NCI-H2029 treated with DMSO at 0.1 percent for 48 hours (cell line): ENCODE data around the gene SERPINI1.

ENCODE experiments used
- DNase-seq: peaks from one replicate; lab custom pipeline; 2025; lab: John Stamatoyannopoulos, UW

SERPINI1 gene

GRCh38 chr3:167735233-167736138 is at the start of gene SERPINI1:
SERPINI1 (plus strand) TSS chr3:167735721; CDS start chr3:167789129, 53,408 bp downstream.
- DNase-seq = peak; percentile 92

DNA sequence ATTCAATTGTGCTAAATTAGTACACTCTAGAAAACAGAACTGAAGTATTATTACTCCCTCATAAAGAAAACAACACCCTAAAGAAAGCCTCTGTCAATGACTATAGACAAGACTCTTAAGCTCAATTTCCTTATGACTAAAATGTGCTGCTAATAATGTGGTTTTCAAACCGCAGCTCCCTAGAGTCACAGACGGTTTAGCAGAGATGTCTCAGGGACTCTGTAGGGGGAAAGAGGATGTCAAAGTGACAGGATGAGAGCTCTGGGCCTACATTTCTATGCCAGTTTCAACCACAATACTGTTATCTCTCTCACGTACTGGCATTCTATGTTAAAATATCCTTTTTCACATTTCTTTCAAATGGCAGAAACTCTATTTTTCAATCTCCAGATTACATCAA is 44.2 kb upstream of the SERPINI1 start:
- no peak for DNase-seq

DNA sequence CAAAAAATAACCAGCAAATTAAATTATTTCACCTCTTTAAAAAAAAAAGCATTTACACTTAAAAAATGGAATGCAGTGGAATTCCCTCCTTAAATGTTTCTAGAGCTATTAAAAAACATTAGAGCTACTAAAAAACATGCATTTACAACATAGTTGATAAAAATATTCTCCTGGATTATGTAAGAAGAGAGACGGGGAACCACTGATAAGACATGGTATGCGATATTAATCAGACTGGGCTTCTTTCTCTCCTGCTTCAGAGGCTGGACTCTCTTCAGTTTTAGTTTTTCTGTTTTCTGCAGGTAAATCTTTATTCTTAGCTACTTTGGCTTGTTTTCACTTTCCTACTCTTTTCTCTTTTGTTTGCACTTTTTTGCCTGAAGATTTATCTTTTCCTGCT is 41.4 kb upstream of the SERPINI1 start:
- no peak for DNase-seq

GRCh38 chr3:167700046-167700445 is 35.5 kb upstream of the SERPINI1 start:
- no peak for DNase-seq

DNA sequence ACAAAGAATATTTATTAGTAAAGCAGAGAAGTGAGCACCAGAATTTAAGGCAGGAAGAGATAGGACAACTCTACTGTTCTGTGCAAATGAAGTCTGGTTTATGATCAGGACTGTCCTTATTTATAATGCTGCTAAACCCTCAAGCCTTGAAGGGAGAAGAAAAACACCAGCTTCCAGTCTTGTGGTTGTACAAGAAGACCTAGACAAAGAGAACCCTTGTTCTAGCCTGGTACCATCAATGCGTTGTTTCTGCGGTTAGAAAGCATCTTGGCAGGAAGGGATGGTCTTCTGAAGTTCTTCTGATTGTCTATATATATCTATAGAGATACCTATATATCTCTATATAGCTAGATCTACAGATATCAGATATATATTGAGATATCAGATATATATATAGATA is 34.6 kb upstream of the SERPINI1 start:
- no peak for DNase-seq

- DNase-seq = no peak
Measured at GRCh38 chr3:167705840-167706239, 29.7 kb upstream of the SERPINI1 start.

DNA sequence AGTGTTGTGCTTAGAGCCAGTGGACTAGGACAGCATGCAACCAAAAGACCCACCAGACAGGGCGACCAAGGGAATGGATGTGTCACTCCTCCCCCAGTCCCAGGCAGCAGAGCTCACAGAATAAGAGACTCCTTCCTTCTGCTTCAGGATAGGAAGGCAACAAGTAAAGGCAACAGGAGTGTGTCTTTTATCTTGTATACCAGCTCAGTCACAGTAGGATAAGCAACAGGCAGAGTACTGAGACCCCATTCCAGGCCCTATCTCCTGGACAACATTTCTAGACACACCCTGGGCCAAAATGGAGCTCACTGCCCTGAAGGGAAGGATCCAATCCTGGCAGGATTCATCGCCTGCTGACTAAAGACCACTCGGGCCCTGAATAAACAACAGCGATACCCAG is 25.8 kb upstream of the SERPINI1 start:
- DNase-seq = no peak

GRCh38 chr3:167710552-167710951 is 25.0 kb upstream of the SERPINI1 start:
- DNase-seq = no peak

GRCh38 chr3:167711439-167711838 is 24.1 kb upstream of the SERPINI1 start:
- DNase-seq = no peak

GRCh38 chr3:167712445-167712844 is 23.1 kb upstream of the SERPINI1 start:
- no peak for DNase-seq

GRCh38 chr3:167714871-167715270 is 20.6 kb upstream of the SERPINI1 start:
- no peak for DNase-seq

- no peak for DNase-seq
Measured at GRCh38 chr3:167716920-167717319, 18.6 kb upstream of the SERPINI1 start.

- no peak for DNase-seq
Measured at GRCh38 chr3:167718582-167718981, 16.9 kb upstream of the SERPINI1 start.

GRCh38 chr3:167723025-167723512 is 12.5 kb upstream of the SERPINI1 start:
- DNase-seq = no peak

- DNase-seq = no peak
Measured at GRCh38 chr3:167723872-167724271, 11.6 kb upstream of the SERPINI1 start.

DNA sequence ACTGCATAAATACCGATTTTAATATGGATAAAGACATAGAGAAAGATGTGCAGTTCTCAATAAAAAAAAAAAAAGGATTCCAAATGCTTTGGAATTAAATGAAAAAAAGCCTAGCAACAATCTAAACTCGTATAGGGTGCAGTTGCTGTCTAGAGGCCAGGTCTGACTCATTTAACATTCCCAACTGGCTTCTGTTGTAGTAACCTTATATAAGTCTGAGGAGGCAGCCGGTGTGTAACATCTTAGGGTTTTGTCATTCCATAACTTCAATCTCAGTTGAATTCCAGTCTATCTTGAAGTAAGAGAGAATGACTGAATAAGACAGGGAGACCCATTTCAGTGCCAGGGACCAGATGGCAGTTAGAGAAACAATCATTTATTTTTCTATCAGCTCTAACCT is 7.3 kb upstream of the SERPINI1 start:
- no peak for DNase-seq

GRCh38 chr3:167728632-167729323 is 6.7 kb upstream of the SERPINI1 start:
- no peak for DNase-seq

GRCh38 chr3:167729591-167729990 is 5.9 kb upstream of the SERPINI1 start:
- DNase-seq = no peak

GRCh38 chr3:167731393-167731792 is 4.1 kb upstream of the SERPINI1 start:
- DNase-seq = no peak

GRCh38 chr3:167732313-167733065 is 3.0 kb upstream of the SERPINI1 start:
- DNase-seq = no peak

GRCh38 chr3:167733961-167734497 is 1.5 kb upstream of the SERPINI1 start:
- DNase-seq = no peak
